SK-N-SH treated with all-trans-retinoic acid at 6 μM for 48 hours (cell line): ENCODE measurements around the gene NDUFA8.

ENCODE experiments used
- ATAC-seq: fragments of 200-7000 bp; cut with Tn5 transposase; 3 replicates; pipeline ENCODE4 v1.9.1; 2020; ENCODE audit warnings: mild to moderate bottlenecking, moderate library complexity
- ARNTL ChIP-seq: fragments of 450-650 bp; formaldehyde crosslinking; IDR thresholded peaks from 2 replicates; pipeline ENCODE4 v1.5.0; 2020; ENCODE audit warnings: low read depth, mild to moderate bottlenecking, moderate library complexity, borderline replicate concordance
- BACH2 ChIP-seq: fragments of 250-450 bp; sonication (Bioruptor Pico); IDR thresholded peaks from 2 replicates; pipeline ENCODE4 v1.9.0; 2021; ENCODE audit warnings: mild to moderate bottlenecking, borderline replicate concordance
- CSDC2 ChIP-seq: fragments of 250-450 bp; sonication (Bioruptor Pico); IDR thresholded peaks from 2 replicates; pipeline ENCODE4 v1.5.0; 2020; ENCODE audit warnings: mild to moderate bottlenecking, moderate library complexity
- ESRRG ChIP-seq: fragments of 250-450 bp; sonication (Bioruptor Pico); IDR thresholded peaks from 2 replicates; pipeline ENCODE4 v1.6.1; 2021; ENCODE audit warnings: mild to moderate bottlenecking
- GLIS3 ChIP-seq: fragments of 250-450 bp; sonication (Bioruptor Pico); IDR thresholded peaks from 2 replicates; pipeline ENCODE4 v1.5.0; 2020; ENCODE audit warnings: mild to moderate bottlenecking, moderate library complexity
- ISL1 ChIP-seq: fragments of 250-450 bp; sonication (Bioruptor Pico); IDR thresholded peaks from 2 replicates; pipeline ENCODE4 v2.1.2; 2022; ENCODE audit warnings: mild to moderate bottlenecking, moderate library complexity
- OSR1 ChIP-seq: fragments of 250-450 bp; sonication (Bioruptor Pico); IDR thresholded peaks from 2 replicates; pipeline ENCODE4 v1.8.0; 2022; ENCODE audit warnings: moderate library complexity, mild to moderate bottlenecking, inconsistent platforms
- PPARA ChIP-seq: fragments of 250-450 bp; sonication (Bioruptor Pico); IDR thresholded peaks from 2 replicates; pipeline ENCODE4 v1.5.0; 2020; ENCODE audit warnings: mild to moderate bottlenecking, borderline replicate concordance
- RARB ChIP-seq: fragments of 250-450 bp; sonication (Bioruptor Pico); IDR thresholded peaks from 2 replicates; pipeline ENCODE4 v1.8.0; 2021; ENCODE audit warnings: mild to moderate bottlenecking, moderate library complexity
- SNAI2 ChIP-seq: fragments of 250-450 bp; sonication (Bioruptor Pico); IDR thresholded peaks from 2 replicates; pipeline ENCODE4 v1.5.0; 2020; ENCODE audit warnings: mild to moderate bottlenecking, moderate library complexity
- TCF4 ChIP-seq: fragments of 250-450 bp; sonication (Bioruptor Pico); IDR thresholded peaks from 2 replicates; pipeline ENCODE4 v1.8.0; 2021; ENCODE audit warnings: mild to moderate bottlenecking, moderate library complexity, borderline replicate concordance
- TOX ChIP-seq: fragments of 250-450 bp; sonication (Bioruptor Pico); IDR thresholded peaks from 2 replicates; pipeline ENCODE4 v1.8.0; 2021; ENCODE audit warnings: mild to moderate bottlenecking, moderate library complexity, borderline replicate concordance
- ZC3H10 ChIP-seq: fragments of 250-450 bp; sonication (Bioruptor Pico); IDR thresholded peaks from 2 replicates; pipeline ENCODE4 v1.5.1; 2021; ENCODE audit warnings: mild to moderate bottlenecking, moderate library complexity
- ZFP30 ChIP-seq: fragments of 450-650 bp; formaldehyde crosslinking; IDR thresholded peaks from 2 replicates; pipeline ENCODE4 v1.5.0; 2022; ENCODE audit warnings: mild to moderate bottlenecking, moderate library complexity
- ZNF565 ChIP-seq: fragments of 450-650 bp; formaldehyde crosslinking; conservative IDR thresholded peaks from 2 replicates; pipeline ENCODE4 v1.5.0; 2020; ENCODE audit warnings: low read depth, mild to moderate bottlenecking, moderate library complexity
- ZNF70 ChIP-seq: fragments of 450-650 bp; formaldehyde crosslinking; IDR thresholded peaks from 2 replicates; pipeline ENCODE4 v1.5.0; 2020; ENCODE audit warnings: mild to moderate bottlenecking, moderate library complexity
- ZNF8 ChIP-seq: fragments of 450-650 bp; formaldehyde crosslinking; IDR thresholded peaks from 2 replicates; pipeline ENCODE4 v1.5.0; 2020; ENCODE audit warnings: mild to moderate bottlenecking, moderate library complexity
- TF ChIP-seq, protein P1 (sequence below): fragments of 250-450 bp; sonication (Bioruptor Pico); IDR thresholded peaks from 2 replicates; pipeline ENCODE4 v1.8.0; 2021; ENCODE audit warnings: low read depth, mild to moderate bottlenecking, moderate library complexity, borderline replicate concordance
- TF ChIP-seq, protein P2 (sequence below): fragments of 250-450 bp; sonication (Bioruptor Pico); IDR thresholded peaks from 2 replicates; pipeline ENCODE4 v1.5.1; 2021; ENCODE audit warnings: mild to moderate bottlenecking, moderate library complexity
- TF ChIP-seq, protein P3 (sequence below): fragments of 250-450 bp; sonication (Bioruptor Pico); IDR thresholded peaks from 2 replicates; pipeline ENCODE4 v1.8.0; 2020; ENCODE audit warnings: mild to moderate bottlenecking, moderate library complexity, borderline replicate concordance
- TF ChIP-seq, protein P4 (sequence below): fragments of 250-450 bp; sonication (Bioruptor Pico); IDR thresholded peaks from 2 replicates; pipeline ENCODE4 v1.5.0; 2020; ENCODE audit warnings: mild to moderate bottlenecking, moderate library complexity

The NDUFA8 gene

DNA sequence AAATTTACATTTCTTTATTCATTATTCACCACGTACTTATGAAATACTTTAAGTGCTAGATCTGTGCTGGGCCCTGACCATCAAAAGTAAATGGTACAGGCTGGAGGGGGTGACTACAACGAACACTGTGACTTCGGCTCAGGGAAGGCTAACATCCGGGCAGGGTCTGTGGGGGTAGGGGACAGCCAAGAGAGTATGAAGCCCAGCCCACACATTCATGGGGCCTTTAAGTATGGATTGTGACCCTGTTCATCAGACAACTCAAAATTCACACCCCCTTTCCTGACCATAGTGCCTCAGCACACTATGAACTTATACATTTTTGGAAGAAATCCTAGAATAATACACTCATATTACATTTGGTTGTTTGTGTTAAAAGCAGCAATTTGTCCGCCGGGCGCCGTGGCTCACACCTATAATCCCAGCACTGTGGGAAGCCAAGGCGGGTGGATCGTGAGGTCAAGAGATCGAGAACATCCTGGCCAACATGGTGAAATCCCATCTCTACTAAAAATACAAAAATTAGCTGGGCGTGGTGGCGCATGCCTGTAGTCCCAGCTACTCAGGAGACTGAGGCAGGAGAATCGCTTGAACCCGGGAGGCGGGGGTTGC, 33.4 kb upstream of the NDUFA8 start (continued):
- TF ChIP-seq, protein P1, sequence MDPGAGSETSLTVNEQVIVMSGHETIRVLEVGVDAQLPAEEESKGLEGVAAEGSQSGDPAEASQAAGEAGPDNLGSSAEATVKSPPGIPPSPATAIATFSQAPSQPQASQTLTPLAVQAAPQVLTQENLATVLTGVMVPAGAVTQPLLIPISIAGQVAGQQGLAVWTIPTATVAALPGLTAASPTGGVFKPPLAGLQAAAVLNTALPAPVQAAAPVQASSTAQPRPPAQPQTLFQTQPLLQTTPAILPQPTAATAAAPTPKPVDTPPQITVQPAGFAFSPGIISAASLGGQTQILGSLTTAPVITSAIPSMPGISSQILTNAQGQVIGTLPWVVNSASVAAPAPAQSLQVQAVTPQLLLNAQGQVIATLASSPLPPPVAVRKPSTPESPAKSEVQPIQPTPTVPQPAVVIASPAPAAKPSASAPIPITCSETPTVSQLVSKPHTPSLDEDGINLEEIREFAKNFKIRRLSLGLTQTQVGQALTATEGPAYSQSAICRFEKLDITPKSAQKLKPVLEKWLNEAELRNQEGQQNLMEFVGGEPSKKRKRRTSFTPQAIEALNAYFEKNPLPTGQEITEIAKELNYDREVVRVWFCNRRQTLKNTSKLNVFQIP (CRISPR knock-in tag) = no peak
- TF ChIP-seq PPARA (CRISPR knock-in tag) (no peak), ZNF565 (CRISPR knock-in tag) (no peak), ZNF8 (CRISPR knock-in tag) (no peak)

DNA sequence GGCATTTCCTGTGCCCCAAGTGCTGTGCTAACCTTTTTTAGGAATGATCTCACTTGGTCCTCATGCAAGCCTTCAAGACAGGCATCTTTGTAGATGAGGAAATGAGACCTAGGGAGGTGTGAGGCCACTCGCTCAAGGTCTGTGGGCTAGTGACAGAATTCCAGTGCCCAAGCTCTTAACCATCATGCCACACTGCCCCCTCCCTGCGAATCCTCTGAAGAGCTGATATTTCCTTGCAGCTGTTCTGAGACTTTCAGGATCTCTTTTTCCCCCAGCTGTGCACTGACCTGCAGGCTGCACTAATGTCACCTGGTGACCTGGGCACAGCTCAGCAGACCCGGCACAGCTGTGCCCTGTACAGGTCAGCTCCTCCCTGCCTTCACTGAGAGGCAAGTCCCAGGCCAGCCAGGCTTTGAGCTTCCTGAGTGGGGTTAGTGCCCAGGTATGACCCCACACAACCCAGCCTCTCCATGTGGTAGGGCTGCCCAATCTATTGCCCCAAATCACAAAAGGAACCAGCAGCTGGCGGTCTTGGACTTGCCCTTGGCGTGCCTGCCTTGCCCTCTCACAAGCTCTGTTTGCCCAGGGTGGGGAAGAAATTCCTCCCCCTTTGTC, 32.8 kb upstream of the NDUFA8 start:
- ATAC-seq = no peak
- no peak for TF ChIP-seq ISL1
- TF ChIP-seq ZNF8 (CRISPR knock-in tag) = no peak
- no peak for TF ChIP-seq RARB (CRISPR knock-in tag)
- no peak for TF ChIP-seq ZFP30 (CRISPR knock-in tag)
- TF ChIP-seq PPARA (CRISPR knock-in tag) = no peak
- TF ChIP-seq, protein P2, sequence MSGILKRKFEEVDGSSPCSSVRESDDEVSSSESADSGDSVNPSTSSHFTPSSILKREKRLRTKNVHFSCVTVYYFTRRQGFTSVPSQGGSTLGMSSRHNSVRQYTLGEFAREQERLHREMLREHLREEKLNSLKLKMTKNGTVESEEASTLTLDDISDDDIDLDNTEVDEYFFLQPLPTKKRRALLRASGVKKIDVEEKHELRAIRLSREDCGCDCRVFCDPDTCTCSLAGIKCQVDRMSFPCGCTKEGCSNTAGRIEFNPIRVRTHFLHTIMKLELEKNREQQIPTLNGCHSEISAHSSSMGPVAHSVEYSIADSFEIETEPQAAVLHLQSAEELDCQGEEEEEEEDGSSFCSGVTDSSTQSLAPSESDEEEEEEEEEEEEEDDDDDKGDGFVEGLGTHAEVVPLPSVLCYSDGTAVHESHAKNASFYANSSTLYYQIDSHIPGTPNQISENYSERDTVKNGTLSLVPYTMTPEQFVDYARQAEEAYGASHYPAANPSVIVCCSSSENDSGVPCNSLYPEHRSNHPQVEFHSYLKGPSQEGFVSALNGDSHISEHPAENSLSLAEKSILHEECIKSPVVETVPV (CRISPR knock-in tag) = no peak
- no peak for TF ChIP-seq BACH2
- TF ChIP-seq ZNF565 (CRISPR knock-in tag) = no peak
- TF ChIP-seq, protein P3, sequence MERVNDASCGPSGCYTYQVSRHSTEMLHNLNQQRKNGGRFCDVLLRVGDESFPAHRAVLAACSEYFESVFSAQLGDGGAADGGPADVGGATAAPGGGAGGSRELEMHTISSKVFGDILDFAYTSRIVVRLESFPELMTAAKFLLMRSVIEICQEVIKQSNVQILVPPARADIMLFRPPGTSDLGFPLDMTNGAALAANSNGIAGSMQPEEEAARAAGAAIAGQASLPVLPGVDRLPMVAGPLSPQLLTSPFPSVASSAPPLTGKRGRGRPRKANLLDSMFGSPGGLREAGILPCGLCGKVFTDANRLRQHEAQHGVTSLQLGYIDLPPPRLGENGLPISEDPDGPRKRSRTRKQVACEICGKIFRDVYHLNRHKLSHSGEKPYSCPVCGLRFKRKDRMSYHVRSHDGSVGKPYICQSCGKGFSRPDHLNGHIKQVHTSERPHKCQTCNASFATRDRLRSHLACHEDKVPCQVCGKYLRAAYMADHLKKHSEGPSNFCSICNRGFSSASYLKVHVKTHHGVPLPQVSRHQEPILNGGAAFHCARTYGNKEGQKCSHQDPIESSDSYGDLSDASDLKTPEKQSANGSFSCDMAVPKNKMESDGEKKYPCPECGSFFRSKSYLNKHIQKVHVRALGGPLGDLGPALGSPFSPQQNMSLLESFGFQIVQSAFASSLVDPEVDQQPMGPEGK = no peak
- TF ChIP-seq SNAI2 (CRISPR knock-in tag) = no peak
- TF ChIP-seq, protein P4, sequence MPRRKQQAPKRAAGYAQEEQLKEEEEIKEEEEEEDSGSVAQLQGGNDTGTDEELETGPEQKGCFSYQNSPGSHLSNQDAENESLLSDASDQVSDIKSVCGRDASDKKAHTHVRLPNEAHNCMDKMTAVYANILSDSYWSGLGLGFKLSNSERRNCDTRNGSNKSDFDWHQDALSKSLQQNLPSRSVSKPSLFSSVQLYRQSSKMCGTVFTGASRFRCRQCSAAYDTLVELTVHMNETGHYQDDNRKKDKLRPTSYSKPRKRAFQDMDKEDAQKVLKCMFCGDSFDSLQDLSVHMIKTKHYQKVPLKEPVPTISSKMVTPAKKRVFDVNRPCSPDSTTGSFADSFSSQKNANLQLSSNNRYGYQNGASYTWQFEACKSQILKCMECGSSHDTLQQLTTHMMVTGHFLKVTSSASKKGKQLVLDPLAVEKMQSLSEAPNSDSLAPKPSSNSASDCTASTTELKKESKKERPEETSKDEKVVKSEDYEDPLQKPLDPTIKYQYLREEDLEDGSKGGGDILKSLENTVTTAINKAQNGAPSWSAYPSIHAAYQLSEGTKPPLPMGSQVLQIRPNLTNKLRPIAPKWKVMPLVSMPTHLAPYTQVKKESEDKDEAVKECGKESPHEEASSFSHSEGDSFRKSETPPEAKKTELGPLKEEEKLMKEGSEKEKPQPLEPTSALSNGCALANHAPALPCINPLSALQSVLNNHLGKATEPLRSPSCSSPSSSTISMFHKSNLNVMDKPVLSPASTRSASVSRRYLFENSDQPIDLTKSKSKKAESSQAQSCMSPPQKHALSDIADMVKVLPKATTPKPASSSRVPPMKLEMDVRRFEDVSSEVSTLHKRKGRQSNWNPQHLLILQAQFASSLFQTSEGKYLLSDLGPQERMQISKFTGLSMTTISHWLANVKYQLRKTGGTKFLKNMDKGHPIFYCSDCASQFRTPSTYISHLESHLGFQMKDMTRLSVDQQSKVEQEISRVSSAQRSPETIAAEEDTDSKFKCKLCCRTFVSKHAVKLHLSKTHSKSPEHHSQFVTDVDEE (CRISPR knock-in tag) = no peak
- TF ChIP-seq TCF4 (CRISPR knock-in tag) = no peak
- no peak for TF ChIP-seq ZNF70 (CRISPR knock-in tag)
- TF ChIP-seq CSDC2 (CRISPR knock-in tag) = no peak

DNA sequence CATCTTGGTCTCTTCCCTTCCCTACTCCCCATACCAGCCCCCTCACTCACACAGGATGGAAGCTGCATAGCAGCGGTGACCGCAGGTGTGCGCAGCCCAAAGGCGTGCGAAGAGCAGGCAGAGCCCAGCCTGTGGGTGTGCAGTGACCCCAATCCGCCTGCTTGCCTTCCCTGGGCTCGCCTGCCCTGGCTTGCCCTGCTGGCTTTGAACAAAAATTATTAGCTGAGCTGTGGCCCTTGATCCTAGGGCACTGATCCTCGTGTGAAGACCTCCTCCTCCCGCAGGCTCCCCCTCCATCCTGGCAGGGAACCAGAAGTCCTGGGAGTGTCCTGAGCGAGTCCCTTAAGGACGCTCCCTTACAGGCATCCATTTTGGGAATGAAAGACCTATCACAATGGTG, 32.0 kb upstream of the NDUFA8 start:
- ATAC-seq = no peak
- TF ChIP-seq RARB (CRISPR knock-in tag) (no peak), TCF4 (CRISPR knock-in tag) (no peak), ESRRG (CRISPR knock-in tag) (no peak), ARNTL (CRISPR knock-in tag) (no peak), ZNF70 (CRISPR knock-in tag) (no peak), ZC3H10 (CRISPR knock-in tag) (no peak), OSR1 (CRISPR knock-in tag) (no peak), ZNF8 (CRISPR knock-in tag) (no peak), SNAI2 (CRISPR knock-in tag) (no peak), PPARA (CRISPR knock-in tag) (no peak), ISL1 (no peak), GLIS3 (CRISPR knock-in tag) (no peak), ZFP30 (CRISPR knock-in tag) (no peak), TOX (no peak)
- TF ChIP-seq, protein P3 = no peak
- TF ChIP-seq, protein P4 (CRISPR knock-in tag) = no peak
